Esophagus squamous epithelium (tissue), 4 donors: Measurements from ENCODE around the gene RFPL3.

Experiments
- POLR2A ChIP-seq, 4 donors: fragments of 450-650 bp; IDR thresholded peaks; one replicate each; pipeline ENCODE4 v1.6.1; 2017; ENCODE audit warnings: antibody characterized with exemption in 4 of 4, mild to moderate bottlenecking in 4 of 4, moderate library complexity in 3 of 4
- TF ChIP-seq, protein P1 (sequence below), 6 experiments: fragments of 450-650 bp in 4 of 6; fragments of 200-600 bp in 2 of 6; sonication (generic) in 2 of 6; IDR thresholded peaks; one replicate each; pipeline ENCODE4 v1.5.1; 2016 to 2019; ENCODE audit warnings: antibody characterized with exemption in 6 of 6, mild to moderate bottlenecking in 4 of 6, moderate library complexity in 4 of 6

DNA sequence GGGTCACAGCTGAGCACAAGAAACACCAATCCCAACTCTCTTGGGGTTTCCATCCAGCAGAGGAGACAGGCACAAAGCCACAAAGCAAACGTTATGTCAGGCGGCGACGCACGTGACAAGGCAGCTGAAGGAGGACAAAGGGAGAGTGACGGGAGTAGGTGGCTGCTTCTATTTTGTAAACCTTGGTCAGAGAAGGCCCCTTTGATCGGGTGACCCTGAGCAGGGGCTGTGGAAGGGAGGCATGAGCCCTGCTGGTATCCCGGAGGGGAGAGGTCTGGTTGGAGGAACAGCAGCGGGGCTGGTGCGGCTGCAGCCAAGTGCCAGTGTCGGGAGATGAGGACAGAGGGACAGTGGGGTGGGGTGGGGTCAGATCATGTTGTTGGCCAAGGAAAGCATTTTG lies 17.3 kb upstream of the RFPL3 start:
- TF ChIP-seq, protein P1, sequence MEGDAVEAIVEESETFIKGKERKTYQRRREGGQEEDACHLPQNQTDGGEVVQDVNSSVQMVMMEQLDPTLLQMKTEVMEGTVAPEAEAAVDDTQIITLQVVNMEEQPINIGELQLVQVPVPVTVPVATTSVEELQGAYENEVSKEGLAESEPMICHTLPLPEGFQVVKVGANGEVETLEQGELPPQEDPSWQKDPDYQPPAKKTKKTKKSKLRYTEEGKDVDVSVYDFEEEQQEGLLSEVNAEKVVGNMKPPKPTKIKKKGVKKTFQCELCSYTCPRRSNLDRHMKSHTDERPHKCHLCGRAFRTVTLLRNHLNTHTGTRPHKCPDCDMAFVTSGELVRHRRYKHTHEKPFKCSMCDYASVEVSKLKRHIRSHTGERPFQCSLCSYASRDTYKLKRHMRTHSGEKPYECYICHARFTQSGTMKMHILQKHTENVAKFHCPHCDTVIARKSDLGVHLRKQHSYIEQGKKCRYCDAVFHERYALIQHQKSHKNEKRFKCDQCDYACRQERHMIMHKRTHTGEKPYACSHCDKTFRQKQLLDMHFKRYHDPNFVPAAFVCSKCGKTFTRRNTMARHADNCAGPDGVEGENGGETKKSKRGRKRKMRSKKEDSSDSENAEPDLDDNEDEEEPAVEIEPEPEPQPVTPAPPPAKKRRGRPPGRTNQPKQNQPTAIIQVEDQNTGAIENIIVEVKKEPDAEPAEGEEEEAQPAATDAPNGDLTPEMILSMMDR (IDR thresholded peaks at IDR 0.05): no peak
- TF ChIP-seq POLR2A (IDR thresholded peaks at IDR 0.05): no peak
